Lower lobe of right lung (tissue), 2 donors: ENCODE data around the gene SCARF2. TPM values are rescaled to one million over a fixed set of nuclear protein-coding genes. Genes with fewer than 3 reads are reported as not detected.

Experiments used
- ATAC-seq, 2 donors: fragments of 200-7000 bp; cut with Tn5 transposase; one replicate each; pipeline ENCODE4 v1.9.1; 2020 to 2022; ENCODE audit warnings: mild to moderate bottlenecking in 2 of 2, moderate library complexity in 2 of 2
- DNase-seq: peaks from one replicate; pipeline ENCODE4 v3.0.0-alpha.2; 2020
- H3K27ac ChIP-seq: fragments of 200-600 bp; one replicate; pipeline ENCODE4 v1.8.0; 2022
- H3K27me3 ChIP-seq: fragments of 200-600 bp; one replicate; pipeline ENCODE4 v1.8.0; 2022; ENCODE audit warnings: low read depth
- H3K36me3 ChIP-seq: fragments of 200-600 bp; one replicate; pipeline ENCODE4 v1.8.0; 2022; ENCODE audit warnings: mild to moderate bottlenecking
- H3K4me1 ChIP-seq: fragments of 200-600 bp; one replicate; pipeline ENCODE4 v1.8.0; 2022
- H3K4me3 ChIP-seq: fragments of 200-600 bp; one replicate; pipeline ENCODE4 v1.8.0; 2022; ENCODE audit warnings: mild to moderate bottlenecking
- H3K9me3 ChIP-seq: fragments of 200-600 bp; one replicate; pipeline ENCODE4 v1.8.0; 2022
- intact Hi-C: fragments of 100-400 bp; cut with DNase I; formaldehyde crosslinking; loops from one replicate; pipeline ENCODE4 v1.11.0; 2022
- total RNA-seq: library from RNA; stranded (reverse); fragmentation: NEBNext Ultra II Directional; extraction: Animal tissue kit (Norgen Biotek cat#: 25700); gene quantifications from one replicate; pipeline ENCODE4 v1.2.1, GENCODE V29; 2021
- TF ChIP-seq, protein P1 (sequence below): fragments of 200-600 bp; IDR thresholded peaks from one replicate; pipeline ENCODE4 v1.8.0; 2022; ENCODE audit warnings: antibody characterized with exemption, mild to moderate bottlenecking
- donor health status: DM: no; HTN: yes; CAD: no; lungs with severe emphysema.

Gene SCARF2
- total RNA-seq, 1 donor from 2014 or later: 12.6 TPM

- H3K27ac ChIP-seq: no peak overlapping the region
Measured at GRCh38 chr22:20442485-20443284, 5.1 kb upstream of the SCARF2 start.

DNA sequence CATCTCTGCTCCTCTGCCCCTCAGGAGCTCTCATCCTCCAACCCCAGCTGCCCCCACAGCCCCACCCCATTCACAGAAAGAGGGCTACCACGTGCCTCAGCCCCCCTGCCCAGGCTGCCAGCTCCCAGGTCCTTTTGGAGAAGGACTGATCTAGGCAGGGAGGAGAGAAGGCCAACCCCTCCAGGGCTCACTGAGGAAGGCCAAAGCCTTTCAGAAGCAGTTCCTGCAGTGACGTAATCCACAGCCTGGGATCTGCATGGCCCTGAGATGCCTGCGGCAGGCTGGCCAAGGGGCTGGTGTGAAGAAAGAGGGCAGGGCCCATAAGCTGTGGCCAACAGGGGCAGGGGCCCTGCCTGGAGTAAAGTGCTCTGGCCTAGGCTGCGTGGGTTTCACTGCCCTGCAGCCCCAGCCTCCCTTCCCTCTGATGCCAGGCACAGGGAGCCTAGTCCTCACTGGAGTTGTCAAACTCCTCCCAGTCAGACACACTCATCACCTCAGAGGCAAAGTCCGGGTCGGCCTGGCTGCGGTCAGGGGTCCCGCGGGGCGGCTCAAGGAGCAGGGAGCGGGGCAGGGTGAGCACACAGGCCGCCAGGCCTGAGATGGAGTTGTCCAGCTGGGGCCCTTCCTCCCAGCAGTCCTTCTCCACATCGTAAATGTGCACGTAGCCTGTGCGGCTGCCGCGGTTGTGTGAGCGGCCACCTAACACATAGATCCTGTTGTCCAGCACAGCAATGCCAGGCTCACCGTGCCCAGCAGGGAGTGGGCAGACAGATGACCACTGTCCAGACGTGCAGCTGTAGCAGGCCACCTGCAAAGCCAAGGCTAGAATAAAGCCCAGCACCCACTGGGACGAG, 4.2 kb upstream of the SCARF2 start:
- no peak for ATAC-seq
- intact Hi-C loops: no loop called here
- no peak overlapping the region for H3K4me3 ChIP-seq
- H3K4me1 ChIP-seq: peaks cover 21% of the 10 kb centered on the region
- H3K27me3 ChIP-seq: peaks cover 5% of the 10 kb centered on the region
- H3K9me3 ChIP-seq: no peaks in the 10 kb centered on the region
- peak; percentile 30 for DNase-seq
- TF ChIP-seq, protein P1, sequence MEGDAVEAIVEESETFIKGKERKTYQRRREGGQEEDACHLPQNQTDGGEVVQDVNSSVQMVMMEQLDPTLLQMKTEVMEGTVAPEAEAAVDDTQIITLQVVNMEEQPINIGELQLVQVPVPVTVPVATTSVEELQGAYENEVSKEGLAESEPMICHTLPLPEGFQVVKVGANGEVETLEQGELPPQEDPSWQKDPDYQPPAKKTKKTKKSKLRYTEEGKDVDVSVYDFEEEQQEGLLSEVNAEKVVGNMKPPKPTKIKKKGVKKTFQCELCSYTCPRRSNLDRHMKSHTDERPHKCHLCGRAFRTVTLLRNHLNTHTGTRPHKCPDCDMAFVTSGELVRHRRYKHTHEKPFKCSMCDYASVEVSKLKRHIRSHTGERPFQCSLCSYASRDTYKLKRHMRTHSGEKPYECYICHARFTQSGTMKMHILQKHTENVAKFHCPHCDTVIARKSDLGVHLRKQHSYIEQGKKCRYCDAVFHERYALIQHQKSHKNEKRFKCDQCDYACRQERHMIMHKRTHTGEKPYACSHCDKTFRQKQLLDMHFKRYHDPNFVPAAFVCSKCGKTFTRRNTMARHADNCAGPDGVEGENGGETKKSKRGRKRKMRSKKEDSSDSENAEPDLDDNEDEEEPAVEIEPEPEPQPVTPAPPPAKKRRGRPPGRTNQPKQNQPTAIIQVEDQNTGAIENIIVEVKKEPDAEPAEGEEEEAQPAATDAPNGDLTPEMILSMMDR: no peak
- H3K36me3 ChIP-seq: peaks cover 48% of the 10 kb centered on the region
- no peak overlapping the region for H3K27ac ChIP-seq

More at GRCh38 chr22:20442485-20443284, 5.1 kb upstream of the SCARF2 start:
- DNase-seq: peak; percentile 24
- intact Hi-C loops: no loop called here
- ATAC-seq: no peak
- Histone ChIP-seq H3K4me3 (no peak overlapping the region), H3K4me1 (peaks cover 16% of the 10 kb centered on the region), H3K9me3 (no peaks in the 10 kb centered on the region), H3K27me3 (peaks cover 5% of the 10 kb centered on the region), H3K36me3 (peaks cover 48% of the 10 kb centered on the region)
- TF ChIP-seq, protein P1: no peak

GRCh38 chr22:20440637-20441591, 3.3 kb upstream of the SCARF2 start:
- ATAC-seq (no peak), DNase-seq (peak; percentile 24)
- Histone ChIP-seq H3K27ac (no peak overlapping the region), H3K27me3 (peaks cover 9% of the 10 kb centered on the region), H3K4me3 (no peak overlapping the region), H3K9me3 (no peaks in the 10 kb centered on the region), H3K36me3 (peaks cover 42% of the 10 kb centered on the region), H3K4me1 (peaks cover 24% of the 10 kb centered on the region)
- intact Hi-C loops: no loop called here
- TF ChIP-seq, protein P1: no peak

DNA sequence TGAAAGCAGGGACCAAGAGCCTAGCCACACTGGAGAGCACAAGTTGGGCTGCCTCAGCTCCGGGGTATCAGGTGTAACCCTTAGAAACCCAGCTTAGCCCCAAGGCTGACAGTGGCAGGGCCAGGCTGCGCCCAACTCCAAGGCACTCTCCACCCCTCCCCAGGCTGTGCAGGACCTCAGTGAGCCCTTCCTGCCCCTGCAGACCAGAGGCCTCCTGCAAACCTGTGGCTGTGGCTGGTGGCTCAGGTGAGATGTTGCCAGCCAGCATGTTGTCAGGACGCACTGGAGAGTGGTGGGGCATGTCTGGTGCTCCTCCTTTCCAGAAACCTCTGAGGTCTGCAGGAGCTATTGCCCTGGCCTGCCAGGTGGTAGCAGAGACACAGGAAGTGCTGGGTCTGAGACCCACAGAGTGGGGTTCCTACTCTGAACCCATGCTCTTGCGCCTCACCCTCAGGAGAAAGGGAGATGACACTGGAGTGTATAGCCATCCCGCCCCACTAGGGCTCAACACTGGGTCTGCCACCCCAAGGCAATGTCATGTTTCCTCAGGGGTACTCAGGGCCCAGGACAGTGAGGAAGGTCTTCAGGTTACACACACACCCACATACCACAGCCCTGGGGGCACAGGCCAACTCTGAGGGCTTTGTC, 2.4 kb upstream of the SCARF2 start:
- Histone ChIP-seq H3K36me3 (peaks cover 34% of the 10 kb centered on the region), H3K27ac (no peak overlapping the region), H3K4me1 (peaks cover 24% of the 10 kb centered on the region), H3K4me3 (no peak overlapping the region), H3K9me3 (no peaks in the 10 kb centered on the region), H3K27me3 (peaks cover 18% of the 10 kb centered on the region)
- TF ChIP-seq, protein P1: no peak
- ATAC-seq (no peak), DNase-seq (peak; percentile 36)
- intact Hi-C loops: no loop called here
